Mesodermal cell (in vitro differentiated cells): ENCODE results near the gene PKD1.

Experiments used
- H3K27ac ChIP-seq: 2 replicates; pipeline ENCODE4 v1.7.0; 2013; ENCODE audit warnings: mild to moderate bottlenecking, low read depth, low read length, moderate library complexity; ENCODE audit not compliant: severe bottlenecking
- H3K36me3 ChIP-seq: 2 replicates; pipeline ENCODE4 v1.7.1; 2013; ENCODE audit warnings: mild to moderate bottlenecking, low read length, moderate library complexity; ENCODE audit not compliant: control insufficient read depth, insufficient read depth
- H3K4me1 ChIP-seq: one replicate; pipeline ENCODE4 v1.7.1; 2013; ENCODE audit warnings: mild to moderate bottlenecking, low read length; ENCODE audit not compliant: insufficient read depth, control insufficient read depth, poor library complexity, severe bottlenecking
- H3K4me3 ChIP-seq: 2 replicates; pipeline ENCODE4 v1.7.0; 2013; ENCODE audit warnings: low read length, control low read depth, mild to moderate bottlenecking; ENCODE audit not compliant: insufficient read depth, poor library complexity, severe bottlenecking; ENCODE audit errors: extremely low read depth
- H3K9me3 ChIP-seq: 2 replicates; pipeline ENCODE4 v1.7.1; 2013; ENCODE audit warnings: mild to moderate bottlenecking, low read length, moderate library complexity; ENCODE audit not compliant: control insufficient read depth
- WGBS, 2 experiments: methylation state at CpG; one replicate each; pipeline ENCODE4 v1.1.5; 2013; ENCODE audit warnings: missing lambda C conversion rate in 2 of 2; ENCODE audit not compliant: insufficient coverage in 2 of 2; 5-methylcytosine and 5-hydroxymethylcytosine counted together

The PKD1 gene

GRCh38 chr16:2042171-2042985, 93.3 kb downstream of the PKD1 start:
- 93 to 95% methylated on average over 16 of the region's 22 CpGs for WGBS, 2 experiments

DNA sequence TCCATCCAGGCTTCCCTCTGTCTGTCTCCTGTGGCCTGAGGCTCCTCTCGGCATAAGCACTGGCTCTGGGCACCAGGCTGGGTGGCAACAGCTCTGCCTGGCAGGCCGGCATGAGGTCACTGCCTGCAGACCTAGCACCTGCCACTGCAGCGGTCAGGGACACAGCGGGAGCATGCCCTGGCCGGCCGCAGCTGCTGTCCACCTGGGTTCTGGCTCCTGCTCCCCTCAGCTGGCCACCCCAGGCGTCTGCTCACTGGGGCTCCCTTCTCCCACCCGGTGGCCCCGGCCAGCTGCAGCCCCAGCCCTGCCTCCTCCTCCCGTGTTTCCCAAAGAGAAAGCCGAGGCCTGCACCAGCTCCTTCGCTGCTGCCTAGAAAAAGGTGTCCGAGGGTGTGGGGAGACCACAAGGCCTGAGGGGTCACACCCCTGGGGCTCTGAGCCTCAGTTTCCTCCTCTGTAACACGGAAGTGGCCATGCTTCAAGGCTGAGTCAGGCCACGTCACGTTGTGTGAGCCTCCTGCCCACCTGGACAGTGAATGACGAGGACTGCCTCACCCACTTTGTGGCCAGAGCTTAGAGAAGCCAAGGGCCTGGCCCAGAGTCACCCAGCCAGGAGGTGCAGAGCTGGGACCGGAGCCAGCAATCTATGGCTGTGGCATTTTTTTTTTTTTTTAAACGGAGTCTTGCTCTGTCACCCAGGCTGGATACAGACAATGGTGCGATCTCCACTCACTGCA, 94.7 kb downstream of the PKD1 start:
- Histone ChIP-seq H3K27ac (no peak overlapping the region), H3K36me3 (peaks cover 30% of the 10 kb centered on the region), H3K4me3 (no peak overlapping the region), H3K4me1 (peaks cover 16% of the 10 kb centered on the region), H3K9me3 (no peaks in the 10 kb centered on the region)
- 92 to 95% methylated on average over 18 to 19 of the region's 20 CpGs for WGBS, 2 experiments

More at GRCh38 chr16:2042171-2042985, 93.3 kb downstream of the PKD1 start:
- Histone ChIP-seq H3K36me3 (peaks cover 18% of the 10 kb centered on the region), H3K4me3 (no peak overlapping the region), H3K4me1 (peaks cover 10% of the 10 kb centered on the region), H3K9me3 (no peaks in the 10 kb centered on the region), H3K27ac (no peak overlapping the region)

- WGBS, 2 experiments = 90 to 93% methylated on average over 18 of the region's 24 CpGs
- Histone ChIP-seq H3K4me3 (no peak overlapping the region), H3K27ac (no peak overlapping the region), H3K9me3 (no peaks in the 10 kb centered on the region), H3K4me1 (peaks cover 22% of the 10 kb centered on the region), H3K36me3 (peaks cover 27% of the 10 kb centered on the region)
Measured at GRCh38 chr16:2040041-2040786, 95.5 kb downstream of the PKD1 start.

DNA sequence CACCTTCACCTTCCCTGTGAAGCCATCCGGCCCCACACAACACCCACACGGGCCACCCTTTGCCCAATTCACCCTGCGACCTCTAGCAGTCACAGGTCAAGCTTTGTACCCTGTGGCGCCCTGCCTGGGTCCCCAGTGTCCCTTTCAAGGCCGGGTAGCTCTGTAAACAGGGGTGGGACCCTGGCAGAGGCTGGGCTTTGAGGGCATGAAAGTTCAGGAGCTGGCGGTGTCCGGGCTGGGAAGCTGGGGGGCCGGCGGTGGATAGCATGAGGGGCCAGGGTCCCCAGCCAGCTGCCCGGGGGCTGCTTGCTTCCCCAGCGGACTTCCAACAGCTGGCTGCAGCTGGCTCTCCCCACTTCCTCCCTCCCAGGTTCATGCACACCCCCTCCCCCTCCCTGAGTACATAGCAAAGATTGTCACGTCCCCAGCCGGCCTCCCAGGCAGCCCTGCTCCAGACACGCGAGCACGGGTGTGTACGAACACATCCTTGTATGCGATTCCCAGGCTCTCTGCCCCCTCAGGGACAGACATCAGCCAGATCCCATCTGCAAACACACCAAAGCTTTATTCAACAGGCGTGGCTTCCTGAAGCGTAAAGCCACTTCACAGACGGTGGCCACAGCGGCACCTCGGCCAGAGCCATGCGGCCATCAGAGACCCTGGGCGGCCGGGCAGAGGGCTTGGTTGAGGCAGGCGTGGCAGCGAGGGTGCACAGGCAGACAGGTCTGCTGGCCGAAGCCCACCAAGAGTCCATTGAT, 96.2 kb downstream of the PKD1 start:
- WGBS, 2 experiments = 89 to 91% methylated on average over 19 to 26 of the region's 29 CpGs
- Histone ChIP-seq H3K27ac (peak overlapping the region; percentile 23), H3K9me3 (no peaks in the 10 kb centered on the region), H3K36me3 (peaks cover 27% of the 10 kb centered on the region), H3K4me1 (peaks cover 29% of the 10 kb centered on the region), H3K4me3 (no peak overlapping the region)
